GM10266 (cell line): ENCODE results near the gene AADAT.

Experiments used
- DNase-seq: peaks from one replicate; pipeline ENCODE4 v3.0.0; 2012; ENCODE audit errors: extremely low spot score
- TF ChIP-seq, protein P1 (sequence below): IDR thresholded peaks from 2 replicates; pipeline ENCODE4 v1.5.1; 2012; ENCODE audit warnings: mild to moderate bottlenecking, low read depth; ENCODE audit not compliant: control insufficient read depth, insufficient read depth; ENCODE audit errors: missing control alignments

Gene AADAT

DNA sequence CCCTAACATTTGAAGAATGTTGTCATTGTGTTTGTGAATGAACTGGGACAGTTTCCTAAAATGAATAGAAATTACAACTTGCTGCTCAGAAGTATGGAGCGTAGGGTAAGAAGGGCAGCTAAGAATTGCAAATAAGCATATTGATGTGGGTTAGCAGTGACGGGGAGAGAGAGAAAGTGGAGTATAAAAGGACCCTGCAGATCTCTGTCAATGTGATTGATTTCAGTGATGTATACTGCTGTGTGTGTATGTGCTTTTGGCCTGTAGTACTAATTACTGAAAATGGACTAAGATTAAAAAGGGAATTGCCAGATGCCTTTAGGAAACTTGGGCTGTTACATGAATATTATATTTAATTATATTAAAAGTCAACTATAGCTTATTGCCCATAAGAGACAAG, 55.8 kb downstream of the AADAT start:
- DNase-seq: no peak
- TF ChIP-seq, protein P1, sequence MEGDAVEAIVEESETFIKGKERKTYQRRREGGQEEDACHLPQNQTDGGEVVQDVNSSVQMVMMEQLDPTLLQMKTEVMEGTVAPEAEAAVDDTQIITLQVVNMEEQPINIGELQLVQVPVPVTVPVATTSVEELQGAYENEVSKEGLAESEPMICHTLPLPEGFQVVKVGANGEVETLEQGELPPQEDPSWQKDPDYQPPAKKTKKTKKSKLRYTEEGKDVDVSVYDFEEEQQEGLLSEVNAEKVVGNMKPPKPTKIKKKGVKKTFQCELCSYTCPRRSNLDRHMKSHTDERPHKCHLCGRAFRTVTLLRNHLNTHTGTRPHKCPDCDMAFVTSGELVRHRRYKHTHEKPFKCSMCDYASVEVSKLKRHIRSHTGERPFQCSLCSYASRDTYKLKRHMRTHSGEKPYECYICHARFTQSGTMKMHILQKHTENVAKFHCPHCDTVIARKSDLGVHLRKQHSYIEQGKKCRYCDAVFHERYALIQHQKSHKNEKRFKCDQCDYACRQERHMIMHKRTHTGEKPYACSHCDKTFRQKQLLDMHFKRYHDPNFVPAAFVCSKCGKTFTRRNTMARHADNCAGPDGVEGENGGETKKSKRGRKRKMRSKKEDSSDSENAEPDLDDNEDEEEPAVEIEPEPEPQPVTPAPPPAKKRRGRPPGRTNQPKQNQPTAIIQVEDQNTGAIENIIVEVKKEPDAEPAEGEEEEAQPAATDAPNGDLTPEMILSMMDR: no peak

DNA sequence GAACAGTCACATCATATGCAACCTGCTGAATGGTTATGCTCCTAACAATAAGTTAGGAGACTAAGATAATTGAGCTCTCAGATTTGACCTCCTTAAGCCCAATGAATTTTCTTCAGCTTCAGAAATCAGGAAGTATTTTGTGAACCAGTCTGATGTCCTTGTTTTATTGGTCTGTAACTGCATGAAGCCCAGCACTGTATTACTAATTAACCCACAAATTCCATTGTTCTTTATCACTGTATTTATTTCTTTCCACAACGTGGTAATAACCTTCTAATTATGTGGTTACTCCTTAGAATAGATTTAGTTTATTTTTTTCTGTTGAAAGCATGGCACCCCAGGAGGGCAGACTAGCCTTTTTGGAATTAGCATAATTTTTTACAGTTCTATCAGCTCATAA, 59.6 kb downstream of the AADAT start:
- DNase-seq: no peak
- TF ChIP-seq, protein P1: no peak

DNA sequence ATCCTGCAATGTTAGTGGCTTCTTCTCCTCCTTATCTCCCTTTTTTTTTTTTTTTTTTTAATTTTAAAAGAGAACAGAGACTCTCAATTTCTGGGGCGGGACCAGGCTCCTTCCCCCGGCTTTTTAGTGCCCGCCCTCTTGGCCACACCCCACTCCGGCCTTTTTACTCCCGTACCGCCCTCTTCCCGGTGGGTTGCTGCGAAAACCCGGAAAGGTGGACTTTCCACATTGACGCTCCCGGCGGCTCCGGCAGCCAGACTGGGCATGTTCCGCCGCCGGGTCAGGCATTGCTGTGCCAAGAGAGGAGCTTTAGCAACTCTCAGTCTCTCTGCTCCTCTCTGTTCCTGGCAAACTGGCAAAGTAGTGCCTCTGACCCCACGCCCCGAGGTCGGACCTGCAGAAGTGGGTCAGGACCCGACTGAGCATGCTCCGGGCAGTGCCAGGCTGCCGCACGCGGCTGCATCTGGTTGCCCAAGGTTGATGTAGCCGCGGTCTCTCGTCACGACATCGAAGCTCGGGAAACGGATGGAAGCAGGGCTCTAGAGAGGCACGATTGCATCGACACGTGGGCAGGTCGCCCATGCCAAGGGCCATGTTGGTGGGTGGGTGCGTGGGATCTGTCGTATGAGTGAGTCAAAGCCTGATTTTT, 62.5 kb downstream of the AADAT start:
- peak; percentile 87 for DNase-seq
- TF ChIP-seq, protein P1: no peak

DNA sequence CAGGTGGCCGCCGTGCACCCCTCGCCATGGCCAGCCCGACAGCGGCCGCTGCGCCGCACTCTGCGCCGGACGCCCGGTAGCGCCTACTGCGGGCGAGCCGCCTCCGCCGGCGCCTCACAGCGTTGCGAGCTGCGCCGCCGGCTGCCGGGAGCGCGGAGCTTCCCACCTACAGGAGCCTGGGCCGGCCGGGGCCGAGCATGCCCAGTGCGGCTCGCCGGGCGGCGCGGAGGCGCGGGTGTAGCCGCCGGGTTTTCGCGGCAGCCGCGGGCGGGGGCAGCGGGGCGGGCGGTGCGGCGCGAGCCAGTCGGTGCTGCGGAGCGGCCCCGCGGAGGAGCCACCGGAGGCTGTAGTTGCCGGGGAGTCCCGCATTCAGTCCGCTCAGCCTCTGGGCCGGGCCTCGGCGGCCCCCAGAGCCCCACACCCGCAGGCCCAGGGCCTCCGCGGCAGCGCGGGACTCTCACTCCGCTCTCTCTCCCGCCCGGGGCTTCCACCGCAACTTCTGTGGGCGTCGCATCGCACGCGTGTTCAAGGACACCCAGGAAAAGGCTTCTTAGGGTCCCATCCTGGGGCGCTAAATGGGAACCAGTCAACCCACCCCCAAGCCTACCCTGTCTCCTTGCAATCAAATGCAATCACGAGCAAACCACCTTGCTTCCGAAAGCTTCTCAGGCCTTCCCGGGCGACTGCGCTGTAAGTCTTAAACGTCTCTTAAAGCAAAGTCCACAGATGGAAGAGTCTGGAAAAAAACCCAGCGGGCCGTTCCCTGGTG, 63.3 kb downstream of the AADAT start, which contains the start of gene MFAP3L:
TSS of gene MFAP3L (minus strand) at position 143 of the 769 bp plus-strand sequence. CDS start 20,518 bp downstream, outside the sequence.
- TF ChIP-seq, protein P1: peak; percentile 14
- peak; percentile 90 for DNase-seq

DNA sequence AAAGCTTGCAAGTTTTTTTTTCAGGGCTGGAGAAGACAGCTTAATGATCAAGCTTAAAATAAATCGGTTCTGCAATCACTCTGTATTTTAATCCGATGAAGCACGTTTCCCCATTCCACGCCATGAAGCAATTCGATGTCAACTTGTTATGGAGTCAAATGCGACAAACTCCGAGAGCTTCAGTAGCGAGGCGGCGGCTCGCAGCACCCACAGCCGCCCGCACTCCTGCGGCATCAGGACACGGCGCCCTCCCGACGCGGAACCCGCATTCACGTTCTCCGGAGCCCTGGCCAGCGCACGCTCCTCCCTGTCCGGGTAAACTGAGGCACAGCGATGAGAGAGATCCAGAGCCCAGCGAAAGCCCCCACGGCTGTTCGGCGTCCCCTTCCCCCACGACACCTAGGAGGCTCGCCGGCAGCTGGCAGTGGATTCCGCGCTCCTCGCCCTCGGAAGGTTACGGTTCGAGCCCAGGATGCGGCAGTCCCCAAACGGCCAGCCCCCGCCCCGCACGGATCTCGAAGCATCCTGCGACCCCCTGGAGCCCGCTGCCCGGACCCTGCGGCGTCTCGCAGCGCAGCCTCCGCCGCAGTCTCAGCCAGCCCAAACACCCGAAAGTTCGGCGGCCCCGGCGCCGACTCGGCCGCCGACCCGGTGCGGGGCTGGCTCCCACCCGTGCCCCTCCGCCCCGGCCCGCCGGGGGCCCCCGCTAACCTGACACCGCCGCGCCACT, 64.1 kb downstream of the AADAT start:
- DNase-seq: peak; percentile 12
- TF ChIP-seq, protein P1: no peak

DNA sequence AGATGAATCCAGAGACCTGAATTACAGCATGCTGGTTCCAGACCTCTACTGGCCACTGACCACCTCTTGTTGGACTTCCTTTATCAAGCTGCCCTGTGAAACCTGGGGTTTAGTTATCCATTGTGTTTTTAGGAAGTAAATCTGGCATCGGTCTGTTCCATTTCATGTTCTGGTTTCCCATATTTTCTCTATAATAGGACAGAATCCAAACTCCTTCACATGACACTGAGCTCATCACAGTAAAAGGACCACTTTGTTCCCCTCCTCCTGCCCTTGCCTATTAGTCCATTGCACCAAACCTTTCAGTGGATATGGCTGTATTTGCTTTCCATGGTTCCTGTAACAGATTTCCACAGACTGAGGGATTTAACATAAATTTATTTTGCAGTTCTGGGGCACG, 67.5 kb downstream of the AADAT start:
- TF ChIP-seq, protein P1: no peak
- no peak for DNase-seq
